SU-DHL-6 (cell line): ENCODE data around the gene RNASE4.

Experiments used
- CTCF ChIP-seq: fragments of 200-600 bp; sonication (generic); IDR thresholded peaks from one replicate; pipeline ENCODE4 v1.5.1; 2017; ENCODE audit warnings: antibody characterized with exemption, mild to moderate bottlenecking, low read length, moderate library complexity; ENCODE audit not compliant: insufficient read depth, poor library complexity, severe bottlenecking
- EZH2phosphoT487 ChIP-seq: fragments of 200-600 bp; sonication (generic), shearing (Covaris generic); conservative IDR thresholded peaks from 2 replicates; pipeline ENCODE4 v1.6.1; 2018; ENCODE audit warnings: mild to moderate bottlenecking, antibody characterized with exemption, low read length, moderate library complexity, mixed read lengths

- no peak for TF ChIP-seq CTCF
- no peak for TF ChIP-seq EZH2phosphoT487
Observed at GRCh38 chr14:20667957-20668356, 16.4 kb upstream of the RNASE4 start.
